Fibroblast of lung (primary cell): Measurements from ENCODE around the gene LRP1-AS. TPM values are rescaled to one million over a fixed set of nuclear protein-coding genes. Genes with fewer than 3 reads are reported as not detected.

Experiments
- DNase-seq, 2 donors: peaks; one replicate each; pipeline versions ENCODE4 v3.0.0 to v3.0.0-alpha.2; 2010; ENCODE audit warnings: low read depth in 2 of 2
- H2AFZ ChIP-seq: 2 replicates; pipeline ENCODE4 v1.5.1; 2012; ENCODE audit warnings: low read length, control low read depth, inconsistent platforms
- H3K27ac ChIP-seq: 2 replicates; pipeline ENCODE4 v1.5.1; 2011; ENCODE audit warnings: low read length, control low read depth; ENCODE audit not compliant: insufficient read depth
- H3K27me3 ChIP-seq: 2 replicates; pipeline ENCODE4 v1.5.1; 2011; ENCODE audit warnings: mild to moderate bottlenecking, low read length; ENCODE audit not compliant: control insufficient read depth, insufficient read depth
- H3K36me3 ChIP-seq: 2 replicates; pipeline ENCODE4 v1.5.1; 2011; ENCODE audit warnings: low read length; ENCODE audit not compliant: control insufficient read depth, insufficient read depth
- H3K4me1 ChIP-seq: 2 replicates; pipeline ENCODE4 v1.5.1; 2011; ENCODE audit warnings: low read length; ENCODE audit not compliant: control insufficient read depth, insufficient read depth; ENCODE audit errors: extremely low read depth
- H3K4me2 ChIP-seq: 2 replicates; pipeline ENCODE4 v1.5.1; 2011; ENCODE audit warnings: low read length, control low read depth; ENCODE audit not compliant: insufficient read depth; ENCODE audit errors: extremely low read depth
- H3K4me3 ChIP-seq, 4 experiments: fragments of 200-600 bp in 1 of 4; sonication (generic) in 1 of 4; replicated peaks in 1 of 4; 2 replicates each; pipeline ENCODE4 v1.5.1; 2011 to 2016; ENCODE audit warnings: low read length in 4 of 4, low read depth in 3 of 4, mild to moderate bottlenecking in 3 of 4, control low read depth in 2 of 4, inconsistent platforms in 1 of 4, mixed read lengths in 1 of 4; ENCODE audit not compliant: insufficient read depth in 1 of 4; ENCODE audit errors: control extremely low read depth in 1 of 4
- H3K79me2 ChIP-seq: 2 replicates; pipeline ENCODE4 v1.5.1; 2012; ENCODE audit warnings: mild to moderate bottlenecking, low read length, inconsistent platforms; ENCODE audit not compliant: control insufficient read depth, insufficient read depth
- H3K9ac ChIP-seq: 2 replicates; pipeline ENCODE4 v1.5.1; 2011; ENCODE audit warnings: mild to moderate bottlenecking, low read length, control low read depth; ENCODE audit not compliant: insufficient read depth
- H3K9me3 ChIP-seq: 2 replicates; pipeline ENCODE4 v1.5.1; 2012; ENCODE audit warnings: low read depth, low read length; ENCODE audit not compliant: control insufficient read depth, insufficient read depth
- H4K20me1 ChIP-seq: 2 replicates; pipeline ENCODE4 v1.5.1; 2011; ENCODE audit warnings: low read length; ENCODE audit not compliant: control insufficient read depth, insufficient read depth; ENCODE audit errors: extremely low read depth
- EZH2 ChIP-seq: IDR thresholded peaks from 2 replicates; pipeline ENCODE4 v1.5.1; 2012; ENCODE audit warnings: low read length, control low read depth, mild to moderate bottlenecking; ENCODE audit errors: missing control alignments
- polyA plus RNA-seq, 2 donors: library from polyadenylated mRNA; depleted of rRNA in 1 of 2; stranded (reverse) in 1 of 2; unstranded in 1 of 2; fragments of >200 nt; gene quantifications; 2 replicates each; pipeline ENCODE4 v1.2.1, GENCODE V29; 2011 to 2012; ENCODE audit warnings: missing spikeins in 1 of 2
- total RNA-seq: library from RNA; depleted of rRNA; stranded (reverse); fragments of >200 nt; gene quantifications from 2 replicates; pipeline ENCODE4 v1.2.1, GENCODE V29; 2014
- TF ChIP-seq, protein P1 (sequence below), 2 donors: IDR thresholded peaks in 1 of 2; conservative IDR thresholded peaks in 1 of 2; 1 replicate in 1 of 2; 2 replicates in 1 of 2; pipeline ENCODE4 v1.5.1; 2011 to 2012; ENCODE audit warnings: low read length in 2 of 2, control low read depth in 1 of 2, inconsistent platforms in 1 of 2, low read depth in 1 of 2, mild to moderate bottlenecking in 1 of 2

The LRP1-AS gene
- total and polyA plus RNA-seq, 2 donors (not counting 1 experiment from before 2014, with no cell fraction given), result not detected

DNA sequence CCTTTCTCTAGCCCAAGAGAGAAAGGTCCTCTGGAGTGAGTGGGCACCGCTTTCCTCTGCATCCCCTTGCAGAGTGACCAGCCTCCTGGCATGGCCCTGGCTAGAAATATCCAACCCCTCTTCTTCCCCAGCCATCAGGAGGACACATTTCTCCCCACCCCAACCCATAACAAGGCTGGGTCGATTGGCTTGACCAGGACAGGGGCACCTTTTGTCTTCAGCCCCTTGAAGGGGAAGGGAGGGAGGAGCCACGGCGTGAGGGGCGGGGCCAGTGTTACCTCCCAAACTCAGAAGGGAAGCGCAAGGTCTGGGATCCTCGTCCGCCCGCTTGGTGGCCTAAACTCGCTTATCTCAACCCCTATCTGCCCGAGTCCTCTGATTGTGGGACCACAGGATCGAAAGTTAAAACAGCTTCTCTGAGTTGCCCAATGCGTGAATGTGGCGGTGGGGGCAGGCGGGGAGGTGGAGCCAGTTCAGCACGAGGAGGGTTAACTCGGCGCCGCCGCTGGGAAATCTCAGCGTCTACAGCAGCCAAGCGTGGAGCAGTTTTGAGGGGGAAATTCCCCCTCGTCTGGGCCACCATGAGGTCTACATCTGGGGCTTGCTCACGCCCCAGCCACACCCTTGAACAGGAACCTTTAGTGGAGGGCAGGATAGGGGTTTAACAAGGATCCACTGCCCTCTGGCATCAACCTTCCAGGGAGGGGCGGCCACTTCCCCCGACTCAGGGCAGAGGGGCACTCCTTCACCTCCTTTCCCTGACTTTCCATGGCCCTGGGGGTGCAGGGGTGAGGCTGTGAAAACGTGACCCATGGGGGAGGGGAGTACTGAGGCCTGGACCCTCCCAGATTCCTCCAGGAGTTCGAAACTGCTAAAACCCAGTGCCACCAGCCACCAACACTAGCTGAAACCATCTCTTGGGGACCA lies 37.1 kb downstream of the LRP1-AS start:
- TF ChIP-seq EZH2, result no peak
- TF ChIP-seq, protein P1, sequence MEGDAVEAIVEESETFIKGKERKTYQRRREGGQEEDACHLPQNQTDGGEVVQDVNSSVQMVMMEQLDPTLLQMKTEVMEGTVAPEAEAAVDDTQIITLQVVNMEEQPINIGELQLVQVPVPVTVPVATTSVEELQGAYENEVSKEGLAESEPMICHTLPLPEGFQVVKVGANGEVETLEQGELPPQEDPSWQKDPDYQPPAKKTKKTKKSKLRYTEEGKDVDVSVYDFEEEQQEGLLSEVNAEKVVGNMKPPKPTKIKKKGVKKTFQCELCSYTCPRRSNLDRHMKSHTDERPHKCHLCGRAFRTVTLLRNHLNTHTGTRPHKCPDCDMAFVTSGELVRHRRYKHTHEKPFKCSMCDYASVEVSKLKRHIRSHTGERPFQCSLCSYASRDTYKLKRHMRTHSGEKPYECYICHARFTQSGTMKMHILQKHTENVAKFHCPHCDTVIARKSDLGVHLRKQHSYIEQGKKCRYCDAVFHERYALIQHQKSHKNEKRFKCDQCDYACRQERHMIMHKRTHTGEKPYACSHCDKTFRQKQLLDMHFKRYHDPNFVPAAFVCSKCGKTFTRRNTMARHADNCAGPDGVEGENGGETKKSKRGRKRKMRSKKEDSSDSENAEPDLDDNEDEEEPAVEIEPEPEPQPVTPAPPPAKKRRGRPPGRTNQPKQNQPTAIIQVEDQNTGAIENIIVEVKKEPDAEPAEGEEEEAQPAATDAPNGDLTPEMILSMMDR (conservative IDR thresholded peaks at IDR 0.05 in 1 of 2, IDR thresholded peaks at IDR 0.05 in 1 of 2; ENCODE audit: low read depth in 1 of 2, low read length in 2 of 2), result no peak
- H4K20me1 ChIP-seq, result no peaks in the 10 kb centered on the region
- H3K4me2 ChIP-seq, result peak overlapping the region; percentile 99
- H3K4me1 ChIP-seq, result peaks cover 6% of the 10 kb centered on the region
- H3K79me2 ChIP-seq, result peaks cover 21% of the 10 kb centered on the region
- peak overlapping the region; percentile 79 for H3K9ac ChIP-seq
- peak overlapping the region; percentile 77 to 95 (median 86) for H3K4me3 ChIP-seq
- no peaks in the 10 kb centered on the region for H3K27me3 ChIP-seq
- H3K9me3 ChIP-seq, result no peaks in the 10 kb centered on the region
- peak in 1 of 2 donors; percentile 50 for DNase-seq
- H2AFZ ChIP-seq, result no peak overlapping the region
- peak overlapping the region; percentile 98 for H3K27ac ChIP-seq
- peaks cover 9% of the 10 kb centered on the region for H3K36me3 ChIP-seq

DNA sequence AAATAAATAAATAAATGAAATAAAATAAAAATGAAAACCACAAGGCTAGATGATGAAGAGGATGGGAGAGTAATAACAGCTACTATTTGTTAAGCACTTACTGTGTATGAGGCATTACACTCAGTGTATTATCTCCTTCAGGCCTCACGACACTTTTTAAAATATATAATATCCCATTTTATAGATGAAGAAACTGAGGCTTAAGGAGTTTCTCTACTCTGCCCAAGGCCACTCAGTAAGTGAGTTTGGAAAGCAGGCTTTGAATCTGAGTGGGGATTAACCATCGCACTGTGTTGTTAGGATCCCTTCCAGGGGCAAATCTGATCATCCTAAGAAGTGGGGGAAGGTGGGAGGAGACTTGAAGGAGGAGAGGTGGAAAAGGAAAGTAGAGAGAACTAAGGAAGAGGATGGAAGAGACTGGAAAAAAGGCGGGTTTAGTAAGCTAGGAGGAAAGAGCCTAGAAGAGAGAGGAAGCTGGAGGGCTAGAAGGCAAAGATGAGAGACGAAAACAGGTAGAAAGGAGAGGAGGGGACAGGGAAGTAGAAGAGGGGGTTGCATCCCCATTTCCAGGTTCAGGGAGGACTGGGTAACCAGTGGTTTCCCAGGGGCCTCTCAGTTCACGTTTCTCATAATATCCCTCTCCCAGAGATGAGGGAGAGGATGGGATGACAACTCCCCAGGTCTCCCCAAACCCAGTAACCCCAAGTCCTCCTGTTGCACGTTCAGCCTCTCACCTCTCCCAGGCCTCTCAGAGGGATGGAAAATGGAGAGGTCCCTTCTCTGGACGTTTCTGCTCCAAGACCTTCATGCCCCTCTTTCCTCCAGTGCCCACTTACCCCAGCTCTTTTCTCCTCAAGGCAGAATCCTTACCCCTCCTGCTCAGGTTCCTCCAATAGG lies 38.0 kb downstream of the LRP1-AS start:
- DNase-seq, result no peak

More for the DNA sequence above, 38.0 kb downstream of the LRP1-AS start:
- H3K36me3 ChIP-seq, result peaks cover 16% of the 10 kb centered on the region
- H3K9me3 ChIP-seq, result no peaks in the 10 kb centered on the region
- peaks cover 6% of the 10 kb centered on the region for H3K4me1 ChIP-seq
- H3K9ac ChIP-seq, result no peak overlapping the region
- H2AFZ ChIP-seq, result no peak overlapping the region
- peaks cover 21% of the 10 kb centered on the region for H3K79me2 ChIP-seq
- TF ChIP-seq, protein P1 (conservative IDR thresholded peaks at IDR 0.05 in 1 of 2, IDR thresholded peaks at IDR 0.05 in 1 of 2; ENCODE audit: low read depth in 1 of 2, low read length in 2 of 2), result no peak
- no peak for TF ChIP-seq EZH2
- peak overlapping the region; percentile 77 to 95 (median 86) for H3K4me3 ChIP-seq
- H3K27me3 ChIP-seq, result no peaks in the 10 kb centered on the region
- H3K27ac ChIP-seq, result peak overlapping the region; percentile 98
- peak overlapping the region; percentile 99 for H3K4me2 ChIP-seq
- no peaks in the 10 kb centered on the region for H4K20me1 ChIP-seq
